K562 (cell line): ENCODE data around the gene TIMM9. TPM values are rescaled to one million over a fixed set of nuclear protein-coding genes. Genes with fewer than 3 reads are reported as not detected.

ENCODE experiments used
- ATF4 ChIP-seq: fragments of 450-650 bp; formaldehyde crosslinking; IDR thresholded peaks from 2 replicates; pipeline ENCODE4 v1.4.0; 2022; ENCODE audit warnings: mild to moderate bottlenecking, moderate library complexity
- ATF6 ChIP-seq: sonication (generic); formaldehyde crosslinking; IDR thresholded peaks from 2 replicates; pipeline ENCODE4 v1.4.0; 2020; ENCODE audit warnings: mild to moderate bottlenecking, missing genetic modification reagents
- E2F6 ChIP-seq, 2 experiments: IDR thresholded peaks; 2 replicates each; pipeline ENCODE4 v1.6.1; 2011; ENCODE audit warnings: borderline replicate concordance in 1 of 2, control low read depth in 1 of 2, low read depth in 1 of 2, low read length in 1 of 2, mild to moderate bottlenecking in 1 of 2, mixed read lengths in 1 of 2, moderate library complexity in 1 of 2; ENCODE audit not compliant: insufficient read depth in 1 of 2, insufficient read length in 1 of 2, poor library complexity in 1 of 2, severe bottlenecking in 1 of 2; ENCODE audit errors: extremely low read depth in 1 of 2
- FOS ChIP-seq: IDR thresholded peaks from 3 replicates; pipeline ENCODE4 v1.6.1; 2011; ENCODE audit not compliant: insufficient read length; ENCODE audit errors: extremely low read depth
- MEF2A ChIP-seq: IDR thresholded peaks from 2 replicates; pipeline ENCODE4 v1.6.1; 2011; ENCODE audit warnings: low read depth, mild to moderate bottlenecking, low read length, moderate library complexity; ENCODE audit not compliant: control insufficient read depth
- PURB ChIP-seq: sonication (generic); formaldehyde crosslinking; IDR thresholded peaks from 2 replicates; pipeline ENCODE4 v1.9.0; 2021; ENCODE audit warnings: low read depth, mild to moderate bottlenecking, missing genetic modification reagents
- RAD51 ChIP-seq: fragments of 450-650 bp; IDR thresholded peaks from 2 replicates; pipeline ENCODE4 v1.7.1; 2016; ENCODE audit warnings: low read depth, mild to moderate bottlenecking, borderline replicate concordance
- RBM17 ChIP-seq: fragments of 200-400 bp; formaldehyde crosslinking; IDR thresholded peaks from 2 replicates; pipeline ENCODE4 v1.6.1; 2017; ENCODE audit warnings: low read depth, mild to moderate bottlenecking, low read length, borderline replicate concordance
- RFX1 ChIP-seq: fragments of 450-650 bp; IDR thresholded peaks from 2 replicates; pipeline ENCODE4 v1.6.1; 2016; ENCODE audit warnings: mild to moderate bottlenecking, moderate library complexity
- SIN3A ChIP-seq, 2 experiments: fragments of 150-350 bp in 1 of 2; IDR thresholded peaks; 2 replicates each; pipeline ENCODE4 v1.6.1; 2011 to 2016; ENCODE audit warnings: borderline replicate concordance in 2 of 2, low read depth in 2 of 2, low read length in 2 of 2, mild to moderate bottlenecking in 2 of 2, moderate library complexity in 2 of 2; ENCODE audit not compliant: control insufficient read depth in 1 of 2
- TCF7 ChIP-seq: sonication (generic); IDR thresholded peaks from 2 replicates; pipeline ENCODE4 v1.6.1; 2016; ENCODE audit warnings: antibody characterized with exemption, borderline replicate concordance
- TCF7L2 ChIP-seq: fragments of 150-350 bp; IDR thresholded peaks from 2 replicates; pipeline ENCODE4 v1.6.1; 2016; ENCODE audit warnings: low read depth, mild to moderate bottlenecking, low read length, moderate library complexity
- ZC3H4 ChIP-seq: sonication (generic); formaldehyde crosslinking; IDR thresholded peaks from 2 replicates; pipeline ENCODE4 v1.9.0; 2021; ENCODE audit warnings: missing genetic modification reagents, borderline replicate concordance
- ZFX ChIP-seq: sonication (generic); formaldehyde crosslinking; IDR thresholded peaks from 2 replicates; pipeline ENCODE4 v1.8.0; 2022; ENCODE audit warnings: mild to moderate bottlenecking, missing genetic modification reagents, moderate library complexity
- ZNF347 ChIP-seq: fragments of 450-650 bp; formaldehyde crosslinking; IDR thresholded peaks from 2 replicates; pipeline ENCODE4 v1.4.0; 2020; ENCODE audit warnings: low read depth, mild to moderate bottlenecking, moderate library complexity
- ZNF398 ChIP-seq: fragments of 250-450 bp; sonication (Bioruptor Pico); IDR thresholded peaks from 2 replicates; pipeline ENCODE4 v1.8.0; 2021; ENCODE audit warnings: moderate library complexity, mild to moderate bottlenecking, inconsistent platforms
- ZNF511 ChIP-seq: sonication (generic); formaldehyde crosslinking; IDR thresholded peaks from 2 replicates; pipeline ENCODE4 v1.8.0; 2022; ENCODE audit warnings: mild to moderate bottlenecking, missing genetic modification reagents
- ZNF639 ChIP-seq, 2 experiments: fragments of 200-800 bp in 1 of 2; sonication (Bioruptor generic) in 1 of 2; sonication (generic) in 1 of 2; formaldehyde crosslinking in 1 of 2; IDR thresholded peaks in 1 of 2; conservative IDR thresholded peaks in 1 of 2; 2 replicates each; pipeline versions ENCODE4 v1.5.0 to v1.6.1; 2016 to 2020; ENCODE audit warnings: missing compliant biosample characterization in 1 of 2, missing genetic modification characterization in 1 of 2, missing genetic modification reagents in 1 of 2
- polyA plus RNA-seq, 8 experiments: library from polyadenylated mRNA; depleted of rRNA in 4 of 8; stranded (reverse) in 5 of 8; unstranded in 3 of 8; fragments of >200 nt; fragmentation: Nextera tagmentation in 2 of 8; fragmentation: Illumina TruSeq in 1 of 8; extraction: Ambion mirVana in 2 of 8; extraction: Trizol in 1 of 8; gene quantifications; 2 replicates each; pipeline versions ENCODE4 v1.2.1 to v1.2.3, GENCODE V29; 2011 to 2014; ENCODE audit warnings: inconsistent platforms in 1 of 8, missing spikeins in 1 of 8
- total RNA-seq, 7 experiments: library from RNA; depleted of rRNA in 6 of 7; stranded (reverse); fragments of >200 nt in 6 of 7; fragmentation: Illumina TruSeq in 2 of 7; extraction: Trizol in 2 of 7; gene quantifications; 2 replicates each; pipeline versions ENCODE4 v1.2.1 to v1.2.3, GENCODE V29; 2011 to 2021; ENCODE audit warnings: low replicate concordance in 1 of 7

TIMM9 gene
- total and polyA plus RNA-seq, 9 of the 15 experiments (the other 6 are each of a cell fraction or from before 2014, with no cell fraction given), result 28.0 to 101 (median 54.3) TPM

- TF ChIP-seq RAD51, result peak; percentile 87
- no peak for TF ChIP-seq TCF7
- no peak for TF ChIP-seq FOS
- no peak for TF ChIP-seq ZNF398 (CRISPR knock-in tag)
- peak in 1 of 2 experiments; percentile 24; a peak in 1 of 4 replicates for TF ChIP-seq SIN3A (IDR thresholded peaks at IDR 0.05; ENCODE audit: borderline replicate concordance in 2 of 2, control insufficient read depth in 1 of 2, low read depth in 2 of 2, low read length in 2 of 2)
- no peak for TF ChIP-seq PURB (CRISPR knock-in tag)
- no peak for TF ChIP-seq ZNF639 (CRISPR knock-in tag; conservative IDR thresholded peaks at IDR 0.05 in 1 of 2, IDR thresholded peaks at IDR 0.05 in 1 of 2)
- TF ChIP-seq ZNF347 (CRISPR knock-in tag), result no peak
- no peak for TF ChIP-seq RBM17
- TF ChIP-seq TCF7L2, result no peak
- TF ChIP-seq MEF2A, result no peak
- no peak for TF ChIP-seq ZC3H4 (CRISPR knock-in tag)
- no peak for TF ChIP-seq RFX1
- no peak for TF ChIP-seq E2F6 (IDR thresholded peaks at IDR 0.05; ENCODE audit: borderline replicate concordance in 1 of 2, extremely low read depth in 1 of 2, insufficient read depth in 1 of 2, insufficient read length in 1 of 2, low read depth in 1 of 2, low read length in 1 of 2, poor library complexity in 1 of 2, severe bottlenecking in 1 of 2)
- no peak for TF ChIP-seq ZFX (CRISPR knock-in tag)
- TF ChIP-seq ZNF511 (CRISPR knock-in tag), result no peak
- TF ChIP-seq ATF6 (CRISPR knock-in tag), result no peak
- no peak for TF ChIP-seq ATF4
Measured at GRCh38 chr14:58428118-58428683, 870 bp upstream of the TIMM9 start (continued).
